ENCODE results near the gene NPHS1. TPM values are rescaled to one million over a fixed set of nuclear protein-coding genes. Genes with fewer than 3 reads are reported as not detected.

NPHS1 gene
- total and polyA plus RNA-seq, 2 experiments from 2014 or later: 0.30 to 0.76 TPM

- no peak for DNase-seq (ENCODE audit: low spot score)
- no peak for TF ChIP-seq EZH2phosphoT487 (IDR thresholded peaks at IDR 0.05; ENCODE audit: low read depth, severe bottlenecking, unreplicated experiment)
- TF ChIP-seq, protein P1, sequence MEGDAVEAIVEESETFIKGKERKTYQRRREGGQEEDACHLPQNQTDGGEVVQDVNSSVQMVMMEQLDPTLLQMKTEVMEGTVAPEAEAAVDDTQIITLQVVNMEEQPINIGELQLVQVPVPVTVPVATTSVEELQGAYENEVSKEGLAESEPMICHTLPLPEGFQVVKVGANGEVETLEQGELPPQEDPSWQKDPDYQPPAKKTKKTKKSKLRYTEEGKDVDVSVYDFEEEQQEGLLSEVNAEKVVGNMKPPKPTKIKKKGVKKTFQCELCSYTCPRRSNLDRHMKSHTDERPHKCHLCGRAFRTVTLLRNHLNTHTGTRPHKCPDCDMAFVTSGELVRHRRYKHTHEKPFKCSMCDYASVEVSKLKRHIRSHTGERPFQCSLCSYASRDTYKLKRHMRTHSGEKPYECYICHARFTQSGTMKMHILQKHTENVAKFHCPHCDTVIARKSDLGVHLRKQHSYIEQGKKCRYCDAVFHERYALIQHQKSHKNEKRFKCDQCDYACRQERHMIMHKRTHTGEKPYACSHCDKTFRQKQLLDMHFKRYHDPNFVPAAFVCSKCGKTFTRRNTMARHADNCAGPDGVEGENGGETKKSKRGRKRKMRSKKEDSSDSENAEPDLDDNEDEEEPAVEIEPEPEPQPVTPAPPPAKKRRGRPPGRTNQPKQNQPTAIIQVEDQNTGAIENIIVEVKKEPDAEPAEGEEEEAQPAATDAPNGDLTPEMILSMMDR (IDR thresholded peaks at IDR 0.05; ENCODE audit: poor library complexity): no peak
- no peak for TF ChIP-seq EZH2 (IDR thresholded peaks at IDR 0.05; ENCODE audit: borderline replicate concordance)
- peaks cover 10% of the 10 kb centered on the region for H3K4me1 ChIP-seq (ENCODE audit: insufficient read depth)
- H3K27me3 ChIP-seq: no peaks in the 10 kb centered on the region
- H3K4me3 ChIP-seq: peak overlapping the region; percentile 54
- peak overlapping the region; percentile 80 for H3K4me2 ChIP-seq
- H2AFZ ChIP-seq: no peak overlapping the region
- 62% methylated on average over 9 of the region's 13 CpGs for WGBS (ENCODE audit: low lambda C conversion rate, missing lambda C conversion rate)
- no peaks in the 10 kb centered on the region for H3K9me3 ChIP-seq (ENCODE audit: low read depth)
- no peak overlapping the region for H3K27ac ChIP-seq
- no peaks in the 10 kb centered on the region for H4K20me1 ChIP-seq (ENCODE audit: insufficient read depth, poor library complexity, severe bottlenecking)
- no peaks in the 10 kb centered on the region for H3K36me3 ChIP-seq (replicated peaks; ENCODE audit: insufficient read depth, low read depth)
- H3K79me2 ChIP-seq: peaks cover 4% of the 10 kb centered on the region
- no peaks in the 10 kb centered on the region for H3K9me2 ChIP-seq (replicated peaks; ENCODE audit: insufficient read depth)
These were observed 76.1 kb downstream of the NPHS1 start for GRCh38 chr19:35776102-35776788.

Small RNA genes within 50 kb of the gene (small RNA-seq; reads per million reads assigned to genes)
- gene RN7SL402P: not detected

Other genes starting within 250 kb of the NPHS1 start
- gene HAUS5, start 239.8 kb downstream of the NPHS1 start, total RNA-seq: 4.9 and 6.3 TPM in 2 replicates
- gene HAUS5, start 239.8 kb downstream of the NPHS1 start, polyA plus RNA-seq: 12.6 and 15.4 TPM in 2 replicates
- 43.3 and 43.6 TPM in 2 replicates for gene RBM42, start 223.5 kb downstream of the NPHS1 start, total RNA-seq
- gene RBM42, start 223.5 kb downstream of the NPHS1 start, polyA plus RNA-seq: 113 and 125 TPM in 2 replicates
- 1.0 and 1.4 TPM in 2 replicates for gene ETV2, start 210.8 kb downstream of the NPHS1 start, total RNA-seq
- gene ETV2, start 210.8 kb downstream of the NPHS1 start, polyA plus RNA-seq: 0.79 and 3.5 TPM in 2 replicates
- gene COX6B1, start 204.2 kb downstream of the NPHS1 start, total RNA-seq: 586 and 603 TPM in 2 replicates
- gene COX6B1, start 204.2 kb downstream of the NPHS1 start, polyA plus RNA-seq: 635 and 692 TPM in 2 replicates
- 3.6 and 7.8 TPM in 2 replicates for gene UPK1A, start 186.0 kb downstream of the NPHS1 start, total RNA-seq
- gene UPK1A, start 186.0 kb downstream of the NPHS1 start, polyA plus RNA-seq: 19.6 and 27.5 TPM in 2 replicates
- gene ZBTB32, start 147.9 kb downstream of the NPHS1 start, total RNA-seq: not detected in 2 replicates
- gene ZBTB32, start 147.9 kb downstream of the NPHS1 start, polyA plus RNA-seq: 0.11 and 0.80 TPM in 2 replicates
- gene KMT2B, start 134.5 kb downstream of the NPHS1 start, total RNA-seq: 6.9 and 12.8 TPM in 2 replicates
- 9.3 and 10.7 TPM in 2 replicates for gene KMT2B, start 134.5 kb downstream of the NPHS1 start, polyA plus RNA-seq
- gene IGFLR1, start 110.1 kb downstream of the NPHS1 start, total RNA-seq: 3.6 and 5.6 TPM in 2 replicates
- gene IGFLR1, start 110.1 kb downstream of the NPHS1 start, polyA plus RNA-seq: 4.5 and 4.6 TPM in 2 replicates
- gene U2AF1L4, start 107.1 kb downstream of the NPHS1 start, total RNA-seq: 11.4 and 27.4 TPM in 2 replicates
- 60.7 and 76.0 TPM in 2 replicates for gene U2AF1L4, start 107.1 kb downstream of the NPHS1 start, polyA plus RNA-seq
- gene PSENEN, start 106.9 kb downstream of the NPHS1 start, total RNA-seq: 24.8 and 39.1 TPM in 2 replicates
- 106 and 127 TPM in 2 replicates for gene PSENEN, start 106.9 kb downstream of the NPHS1 start, polyA plus RNA-seq
- gene LIN37, start 103.9 kb downstream of the NPHS1 start, total RNA-seq: 7.9 and 12.0 TPM in 2 replicates
- 13.6 and 17.6 TPM in 2 replicates for gene LIN37, start 103.9 kb downstream of the NPHS1 start, polyA plus RNA-seq
- 7.1 and 14.2 TPM in 2 replicates for gene HSPB6, start 95.5 kb downstream of the NPHS1 start, total RNA-seq
- 235 and 240 TPM in 2 replicates for gene HSPB6, start 95.5 kb downstream of the NPHS1 start, polyA plus RNA-seq
- 3.7 and 12.2 TPM in 2 replicates for gene PROSER3, start 94.3 kb downstream of the NPHS1 start, total RNA-seq
- 26.5 and 30.7 TPM in 2 replicates for gene PROSER3, start 94.3 kb downstream of the NPHS1 start, polyA plus RNA-seq
- 0.84 and 6.7 TPM in 2 replicates for gene ARHGAP33, start 76.9 kb downstream of the NPHS1 start, total RNA-seq
- gene ARHGAP33, start 76.9 kb downstream of the NPHS1 start, polyA plus RNA-seq: 7.9 and 11.4 TPM in 2 replicates
- 5.1 and 6.8 TPM in 2 replicates for gene PRODH2, start 39.7 kb downstream of the NPHS1 start, total RNA-seq
- 7.1 and 13.9 TPM in 2 replicates for gene PRODH2, start 39.7 kb downstream of the NPHS1 start, polyA plus RNA-seq
- 0.12 and 1.4 TPM in 2 replicates for gene KIRREL2, start 4.4 kb upstream of the NPHS1 start, total RNA-seq
- gene KIRREL2, start 4.4 kb upstream of the NPHS1 start, polyA plus RNA-seq: 0.64 and 2.3 TPM in 2 replicates
- gene APLP1, start 16.1 kb upstream of the NPHS1 start, total RNA-seq: 19.8 and 29.0 TPM in 2 replicates
- gene APLP1, start 16.1 kb upstream of the NPHS1 start, polyA plus RNA-seq: 115 and 147 TPM in 2 replicates
- gene NFKBID, start 48.0 kb upstream of the NPHS1 start, total RNA-seq: 2.7 and 3.9 TPM in 2 replicates
- 7.3 and 10.8 TPM in 2 replicates for gene NFKBID, start 48.0 kb upstream of the NPHS1 start, polyA plus RNA-seq
- gene HCST, start 50.0 kb upstream of the NPHS1 start, total RNA-seq: 0.97 and 1.4 TPM in 2 replicates
- gene HCST, start 50.0 kb upstream of the NPHS1 start, polyA plus RNA-seq: 3.9 and 4.8 TPM in 2 replicates
- 2.8 and 5.9 TPM in 2 replicates for gene TYROBP, start 55.8 kb upstream of the NPHS1 start, total RNA-seq
- gene TYROBP, start 55.8 kb upstream of the NPHS1 start, polyA plus RNA-seq: 2.9 and 4.9 TPM in 2 replicates
- 4.7 and 5.3 TPM in 2 replicates for gene LRFN3, start 83.9 kb upstream of the NPHS1 start, total RNA-seq
- gene LRFN3, start 83.9 kb upstream of the NPHS1 start, polyA plus RNA-seq: 15.6 and 19.2 TPM in 2 replicates
- 34.4 and 36.5 TPM in 2 replicates for gene SDHAF1, start 142.7 kb upstream of the NPHS1 start, total RNA-seq
- 23.9 and 28.6 TPM in 2 replicates for gene SDHAF1, start 142.7 kb upstream of the NPHS1 start, polyA plus RNA-seq
- gene SYNE4, start 156.3 kb upstream of the NPHS1 start, total RNA-seq: 6.5 and 8.9 TPM in 2 replicates
- 19.8 and 21.1 TPM in 2 replicates for gene SYNE4, start 156.3 kb upstream of the NPHS1 start, polyA plus RNA-seq
- 14.2 and 24.1 TPM in 2 replicates for gene ALKBH6, start 161.7 kb upstream of the NPHS1 start, total RNA-seq
- 31.1 and 33.7 TPM in 2 replicates for gene ALKBH6, start 161.7 kb upstream of the NPHS1 start, polyA plus RNA-seq
- gene CLIP3, start 180.4 kb upstream of the NPHS1 start, total RNA-seq: 5.1 and 12.8 TPM in 2 replicates
- gene CLIP3, start 180.4 kb upstream of the NPHS1 start, polyA plus RNA-seq: 19.5 and 21.8 TPM in 2 replicates
- 4.5 and 6.8 TPM in 2 replicates for gene THAP8, start 201.8 kb upstream of the NPHS1 start, total RNA-seq
- 23.1 and 24.1 TPM in 2 replicates for gene THAP8, start 201.8 kb upstream of the NPHS1 start, polyA plus RNA-seq
- gene WDR62, start 202.4 kb upstream of the NPHS1 start, total RNA-seq: 1.8 and 2.1 TPM in 2 replicates
- gene WDR62, start 202.4 kb upstream of the NPHS1 start, polyA plus RNA-seq: 1.2 and 4.6 TPM in 2 replicates